HG02852 (cell line): ENCODE results near the gene SFSWAP.
"Not testable (repeated sequence)": the region's sequence is repeated elsewhere in the genome, so short reads cannot be mapped to it uniquely, and the experiment has no call there.

ENCODE experiments used
- ATAC-seq: cut with Tn5 transposase; IDR thresholded peaks from one replicate; pipeline ENCODE4 v1.9.1; 2021; ENCODE audit warnings: mild to moderate bottlenecking, moderate library complexity; ENCODE audit not compliant: unreplicated experiment

Gene SFSWAP

DNA sequence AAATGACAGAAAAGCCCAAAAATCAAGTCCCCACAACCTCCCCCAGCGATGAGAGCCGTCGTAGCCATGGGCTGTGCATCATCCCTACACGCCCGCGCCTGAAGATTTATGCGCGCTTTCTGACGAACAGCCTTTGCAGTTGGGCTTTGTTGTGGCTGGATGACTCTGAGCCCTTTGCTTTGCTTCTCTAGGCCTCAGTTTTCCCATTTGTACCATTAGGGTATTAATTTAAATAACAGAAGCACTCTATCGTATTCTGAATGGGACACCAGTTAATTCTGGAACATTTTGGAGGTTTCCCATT is 24.2 kb downstream of the SFSWAP start:
- no peak for ATAC-seq

DNA sequence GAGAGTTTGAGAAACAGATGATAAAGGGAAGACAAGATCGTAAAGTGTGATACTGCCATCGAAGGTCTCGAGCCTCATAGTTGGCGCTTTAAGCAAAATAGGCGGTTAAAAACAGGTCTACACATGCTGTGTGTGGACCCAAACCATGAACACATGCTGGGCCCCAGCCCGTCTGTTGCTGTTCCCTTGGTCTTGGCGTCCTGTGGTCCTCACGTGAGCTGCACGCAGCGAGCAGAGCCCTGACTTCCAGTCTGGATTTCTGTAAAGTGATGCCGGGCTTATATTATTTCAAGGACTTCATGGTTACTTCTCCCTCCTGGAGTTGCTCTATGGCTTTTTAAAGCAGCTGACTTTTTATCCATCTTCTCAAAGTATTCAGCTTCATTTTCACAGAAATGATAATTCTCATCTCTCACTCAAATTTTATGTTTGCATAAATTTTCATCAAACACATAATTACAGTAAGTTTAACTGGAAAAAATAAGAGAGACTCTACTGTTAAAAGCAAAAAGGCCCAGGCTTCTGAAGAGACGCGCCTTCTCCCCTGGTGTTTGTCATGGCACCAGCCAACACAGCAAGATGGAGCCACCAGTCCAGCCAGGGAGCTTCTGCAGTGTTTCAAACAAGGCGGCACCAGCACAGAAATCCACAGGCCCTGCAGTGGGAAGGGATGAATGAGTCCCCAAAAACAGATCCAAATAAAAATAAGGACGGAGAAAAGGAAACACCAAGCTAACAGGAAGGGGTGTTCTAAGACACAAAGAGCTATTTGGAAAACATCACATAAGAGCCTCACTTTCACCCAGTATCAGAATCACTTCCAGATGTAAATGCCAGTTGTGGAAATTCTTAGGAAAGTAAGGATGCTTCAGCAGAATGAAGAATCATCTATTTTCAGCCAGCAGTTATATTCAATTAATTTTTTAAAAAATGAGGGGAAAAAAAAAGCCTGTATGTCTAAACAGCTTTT is 24.9 kb downstream of the SFSWAP start:
- ATAC-seq = no peak

DNA sequence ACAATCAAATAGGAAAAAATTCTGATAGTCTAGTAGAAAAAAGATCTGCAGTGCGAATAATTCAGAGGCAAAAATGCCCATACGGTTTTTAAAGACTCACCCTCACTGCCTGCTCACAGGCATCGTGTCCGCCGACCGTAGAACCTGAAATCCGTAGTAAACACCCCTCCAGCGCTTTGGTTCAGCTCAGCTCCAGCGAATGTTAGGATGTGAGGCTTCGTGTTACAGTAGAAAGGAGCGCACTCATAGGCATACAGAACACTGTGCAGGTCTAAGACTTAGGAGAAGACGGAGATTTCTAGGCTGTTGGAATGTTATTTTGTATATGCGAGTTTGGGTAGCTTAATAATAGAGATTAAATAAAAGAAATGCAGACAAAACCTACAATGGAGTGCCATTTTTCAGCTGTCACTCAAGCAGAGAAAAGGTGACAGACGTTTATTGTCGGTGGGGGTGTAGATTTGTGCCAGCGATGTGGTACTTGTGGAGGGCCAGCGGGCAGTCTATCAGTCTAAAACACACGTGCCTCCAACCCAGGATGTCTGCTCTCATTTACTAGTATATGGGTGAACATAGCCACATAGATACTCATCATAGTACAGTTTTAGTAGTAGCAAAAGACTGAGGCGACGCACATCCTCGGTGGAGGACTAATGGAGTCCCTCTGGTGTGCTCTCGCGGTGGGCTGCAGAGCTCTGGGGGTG is 25.7 kb downstream of the SFSWAP start:
- no peak for ATAC-seq

DNA sequence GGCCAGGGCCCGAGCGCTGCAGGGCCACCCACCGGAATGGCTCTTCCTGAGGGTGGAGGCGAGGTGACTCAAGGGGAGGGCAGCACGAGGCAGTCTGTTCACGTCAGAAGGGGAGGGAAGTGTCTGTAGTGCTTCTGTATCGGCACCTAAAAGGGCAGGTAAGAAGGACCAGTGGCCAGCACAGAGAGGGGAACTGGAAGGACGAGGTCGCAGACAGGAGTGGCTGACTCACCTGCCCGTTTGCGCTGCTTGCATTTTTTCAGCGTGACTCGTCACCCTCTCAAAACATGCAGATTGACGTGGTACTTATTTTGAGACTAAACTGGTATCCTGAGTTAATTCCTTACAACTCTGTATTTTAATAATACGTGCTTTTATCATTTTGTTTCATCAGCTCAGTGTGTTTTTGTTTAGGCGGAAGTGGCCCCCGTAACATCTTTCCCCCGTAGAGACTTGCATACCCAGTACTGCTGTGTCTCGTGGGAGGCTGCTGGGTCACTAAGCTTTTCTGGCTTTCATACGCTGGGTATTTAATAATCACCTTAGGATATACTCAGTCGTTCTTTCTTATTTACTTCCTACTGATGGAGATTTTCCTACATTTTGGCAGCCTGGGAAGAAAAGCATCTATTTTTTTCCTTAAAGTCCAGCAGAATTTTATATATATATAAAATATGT is 26.4 kb downstream of the SFSWAP start:
- ATAC-seq = no peak

DNA sequence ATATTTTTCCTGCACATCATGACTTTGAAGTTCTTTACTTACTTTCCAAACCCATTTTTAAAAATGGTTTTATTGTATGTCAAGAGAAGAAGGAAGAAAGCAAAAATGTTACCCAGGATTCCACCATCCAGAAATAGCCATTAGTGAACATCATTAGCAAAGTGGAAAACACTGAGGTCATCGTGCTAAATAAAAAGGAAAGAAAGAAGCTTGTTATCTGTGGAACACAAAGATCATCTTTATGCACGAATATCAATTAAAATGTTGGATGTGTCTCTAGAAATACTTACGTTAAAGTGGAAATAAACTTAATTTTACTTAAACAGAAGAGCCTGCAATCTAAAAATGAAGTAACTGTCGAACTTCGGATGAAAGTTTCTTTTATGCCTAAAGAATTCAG is 27.3 kb downstream of the SFSWAP start:
- ATAC-seq = no peak

DNA sequence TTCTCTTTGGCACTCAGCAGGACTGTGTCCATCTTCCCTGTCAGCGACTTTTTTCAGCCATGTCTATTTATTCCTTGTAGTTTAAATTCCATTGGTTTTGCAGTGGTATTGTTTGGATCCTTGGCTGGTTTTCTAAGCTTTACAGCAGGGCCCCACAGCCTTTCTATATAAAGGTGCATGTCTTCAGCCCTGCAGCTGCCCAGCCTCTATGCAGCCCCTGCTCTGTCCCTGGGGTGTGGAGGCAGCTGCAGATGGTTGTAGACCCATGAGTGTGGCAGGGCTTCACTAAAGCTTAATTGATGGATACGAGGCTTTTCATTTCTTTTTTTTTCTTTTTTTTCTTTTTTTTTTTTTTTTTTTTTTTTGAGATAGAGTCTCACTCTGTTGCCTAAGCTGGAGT is 29.7 kb downstream of the SFSWAP start:
- ATAC-seq = no peak

DNA sequence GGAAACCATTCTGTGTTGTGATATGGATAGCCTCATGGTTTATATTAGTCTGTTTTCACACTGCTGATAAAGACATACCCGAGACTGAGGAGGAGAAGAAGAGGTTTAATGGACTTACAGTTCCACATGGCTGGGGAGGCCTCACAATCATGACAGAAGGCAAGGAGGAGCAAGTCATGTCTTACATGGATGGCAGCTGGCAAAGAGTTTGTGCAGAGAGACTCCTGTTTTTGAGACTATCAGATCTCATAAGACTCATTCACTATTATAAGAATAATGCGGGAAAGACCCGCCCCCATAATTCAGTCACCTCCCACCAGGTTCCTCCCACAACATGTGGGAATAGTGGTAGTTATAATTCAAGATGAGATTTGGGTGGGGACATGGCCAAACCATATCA is 31.9 kb downstream of the SFSWAP start:
- ATAC-seq = not testable (repeated sequence)

DNA sequence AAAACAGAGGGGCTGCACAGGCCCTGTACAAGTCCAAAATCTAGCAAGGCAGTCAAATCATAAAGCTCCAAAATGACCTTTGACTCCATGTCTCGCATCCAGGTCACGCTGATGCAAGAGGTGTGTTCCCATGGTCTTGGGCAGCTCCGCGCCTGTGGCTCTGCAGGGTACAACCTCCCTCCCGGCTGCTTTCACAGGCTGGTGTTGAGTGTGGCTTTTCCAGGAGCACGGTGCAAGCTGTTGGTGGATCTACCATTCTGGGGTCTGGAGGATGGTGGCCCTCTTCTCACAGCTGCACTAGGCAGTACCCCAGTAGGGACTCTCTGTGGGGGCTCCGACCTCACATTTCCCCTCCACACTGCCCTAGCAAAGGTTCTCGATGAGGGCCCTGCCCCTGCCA is 32.5 kb downstream of the SFSWAP start:
- ATAC-seq = not testable (repeated sequence)

DNA sequence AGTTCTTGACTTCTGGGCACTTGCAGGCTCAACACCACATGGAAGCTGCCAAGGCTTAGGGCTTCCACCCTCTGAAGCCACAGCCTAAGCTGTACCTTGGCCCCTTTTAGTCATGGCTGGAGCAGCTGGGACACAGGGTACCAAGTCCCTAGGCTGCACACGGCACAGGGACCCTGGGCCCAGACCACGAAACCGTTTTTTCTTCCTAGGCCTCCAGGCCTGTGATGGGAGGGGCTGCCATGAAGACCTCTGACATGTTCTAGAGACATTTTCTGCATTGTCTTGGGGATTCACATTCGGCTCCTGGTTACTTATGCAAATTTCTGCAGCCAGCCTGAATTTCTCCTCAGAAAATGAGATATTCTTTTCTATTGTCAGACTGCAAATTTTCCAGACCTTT is 33.0 kb downstream of the SFSWAP start:
- not testable (repeated sequence) for ATAC-seq

DNA sequence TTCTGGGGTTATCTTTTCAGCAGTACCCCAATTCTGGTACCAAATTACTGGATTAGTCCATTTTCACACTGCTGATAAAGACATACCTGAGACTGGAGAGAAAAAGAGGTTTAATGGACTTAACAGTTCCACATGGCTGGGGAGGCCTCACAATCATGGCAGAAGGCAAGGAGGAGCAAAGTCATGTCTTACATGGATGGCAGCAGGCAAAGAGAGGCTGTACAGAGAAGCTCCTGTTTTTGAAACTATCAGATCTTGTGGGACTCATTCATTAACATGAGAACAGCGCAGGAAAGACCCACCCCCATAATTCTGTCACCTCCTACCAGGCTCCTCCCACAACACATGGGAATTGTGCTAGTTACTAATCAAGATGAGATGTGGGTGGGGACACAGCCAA is 33.8 kb downstream of the SFSWAP start:
- not testable (repeated sequence) for ATAC-seq

DNA sequence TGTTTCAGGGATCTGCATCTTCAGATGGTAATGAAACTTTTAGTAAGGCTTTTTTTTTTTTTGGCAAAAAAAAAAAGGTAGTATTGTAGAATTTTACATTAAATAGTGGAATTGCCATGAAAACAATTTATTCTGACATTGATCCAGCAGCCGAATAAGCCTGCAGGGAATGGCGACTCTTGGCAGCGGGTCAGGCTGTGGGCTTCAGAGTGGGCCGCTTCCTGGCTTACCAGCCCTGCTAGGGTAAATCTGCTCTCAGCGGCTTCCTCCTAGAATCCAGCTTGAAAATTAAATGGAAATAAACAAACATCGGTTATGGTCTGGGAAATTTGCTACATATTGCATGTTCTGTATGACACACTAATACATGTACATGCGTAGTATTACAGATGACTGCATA is 34.8 kb downstream of the SFSWAP start:
- ATAC-seq = no peak

DNA sequence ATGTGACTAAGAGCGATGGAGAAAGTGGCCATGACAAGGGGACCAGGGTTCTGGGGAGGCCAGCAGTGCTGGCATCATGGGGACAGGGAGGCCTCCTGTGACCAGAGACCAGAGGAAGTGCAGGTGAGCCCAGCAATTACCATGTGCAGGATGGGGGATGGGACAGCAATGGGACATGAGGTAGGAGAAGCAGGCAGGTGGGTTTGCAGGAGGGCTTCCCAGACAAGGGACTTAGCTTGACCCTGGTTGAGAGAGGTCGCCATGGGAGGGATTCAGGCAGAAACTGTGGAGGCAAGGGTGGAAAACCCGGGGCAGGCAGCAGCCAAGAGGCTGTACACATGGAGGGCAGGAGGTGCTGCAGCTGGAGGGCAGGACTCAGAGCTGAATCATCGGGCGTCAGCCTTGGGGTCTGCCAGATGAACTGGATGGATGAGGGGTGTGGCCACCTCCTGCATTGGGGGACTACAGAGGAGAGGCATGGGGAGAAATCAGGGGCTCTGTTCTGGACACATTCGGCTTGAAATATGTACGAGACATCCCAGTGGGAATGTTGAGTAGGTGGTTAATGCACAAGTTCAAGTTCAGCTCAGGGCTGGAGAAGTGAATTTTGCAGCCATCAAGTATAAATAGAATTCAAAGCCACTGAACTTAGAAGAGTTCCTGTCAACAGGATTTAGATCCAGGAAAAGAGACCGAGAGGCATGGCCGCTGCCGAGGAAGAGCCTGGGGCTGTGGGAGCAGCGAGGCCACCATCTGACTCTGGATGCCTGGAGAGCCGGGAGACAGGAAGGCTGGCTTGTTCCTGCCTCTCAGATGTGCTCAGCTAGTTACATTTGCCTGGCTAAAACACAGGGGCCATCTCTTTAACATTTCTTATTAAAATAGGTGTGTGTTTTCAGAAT is 36.6 kb downstream of the SFSWAP start:
- ATAC-seq = no peak

DNA sequence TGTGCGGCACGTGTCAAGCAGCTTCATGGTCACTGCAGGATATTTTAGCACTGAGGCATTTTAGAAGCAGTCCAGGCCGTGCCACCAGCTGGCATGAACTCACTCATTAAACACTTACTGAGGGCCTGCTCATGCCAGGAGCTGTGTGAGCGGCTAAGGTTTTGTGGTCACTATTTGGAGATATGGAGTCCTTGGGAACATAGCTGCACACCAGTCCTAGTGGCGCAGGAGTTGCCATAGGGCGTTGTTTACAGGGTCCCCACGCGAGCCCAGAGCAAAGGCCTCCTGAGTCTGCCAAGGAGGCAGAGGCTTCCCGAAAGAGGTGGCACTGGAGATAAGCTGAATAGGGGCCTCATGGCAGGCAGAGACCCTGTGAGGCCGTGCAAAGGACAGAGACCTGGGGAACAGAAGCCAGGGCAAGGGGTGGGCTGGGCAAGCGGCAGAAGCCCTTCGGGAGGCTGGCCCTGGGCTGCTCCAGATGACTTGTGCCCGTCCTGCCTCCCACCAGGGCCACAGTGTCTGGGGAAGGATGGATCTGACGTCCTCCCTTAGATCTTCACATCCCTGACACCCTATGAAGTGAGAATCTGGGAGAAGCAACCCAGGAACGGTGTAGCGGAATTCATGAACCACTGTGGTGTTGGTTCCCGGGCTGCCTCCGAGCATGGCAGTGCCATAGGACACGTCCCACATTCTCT is 38.9 kb downstream of the SFSWAP start:
- ATAC-seq = no peak

DNA sequence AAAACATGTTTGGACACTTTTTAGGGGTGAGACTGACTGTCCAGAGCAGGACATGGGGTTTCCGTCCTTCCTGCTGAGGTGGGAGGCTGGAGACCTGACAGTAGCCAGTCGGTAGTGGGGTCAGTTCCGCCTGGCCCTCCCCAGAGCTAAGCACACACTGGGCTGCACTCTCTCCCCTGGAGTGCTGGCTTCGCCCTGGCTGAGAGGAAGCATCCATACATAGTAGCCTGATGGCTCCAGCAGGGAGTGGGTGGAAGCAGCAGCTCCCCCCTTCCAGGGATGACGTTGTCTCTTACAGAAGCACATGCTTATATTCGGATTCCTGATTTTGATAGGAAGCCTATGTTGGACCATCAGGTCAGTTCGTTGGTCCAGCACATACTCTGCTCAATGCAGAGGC is 40.4 kb downstream of the SFSWAP start:
- ATAC-seq = no peak

DNA sequence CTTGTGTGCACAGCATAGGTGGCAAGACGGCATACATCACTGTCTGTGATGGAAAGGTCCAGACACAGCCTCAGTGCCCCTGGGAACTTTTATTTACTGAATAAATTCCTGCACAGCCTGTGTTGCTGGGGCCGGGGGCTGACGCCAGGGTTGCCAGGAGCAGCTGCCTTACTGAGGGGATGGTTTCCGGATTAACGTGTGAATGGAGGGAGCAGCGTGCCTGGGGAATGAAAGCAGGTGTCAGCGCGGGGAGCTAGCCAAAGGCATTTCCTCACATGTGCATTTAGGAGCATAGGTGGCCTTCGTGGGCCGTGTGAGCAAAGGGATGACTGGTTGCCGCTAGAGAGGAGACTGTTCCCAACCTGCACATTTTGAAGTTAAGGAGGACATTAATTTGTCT is 41.6 kb downstream of the SFSWAP start:
- no peak for ATAC-seq

DNA sequence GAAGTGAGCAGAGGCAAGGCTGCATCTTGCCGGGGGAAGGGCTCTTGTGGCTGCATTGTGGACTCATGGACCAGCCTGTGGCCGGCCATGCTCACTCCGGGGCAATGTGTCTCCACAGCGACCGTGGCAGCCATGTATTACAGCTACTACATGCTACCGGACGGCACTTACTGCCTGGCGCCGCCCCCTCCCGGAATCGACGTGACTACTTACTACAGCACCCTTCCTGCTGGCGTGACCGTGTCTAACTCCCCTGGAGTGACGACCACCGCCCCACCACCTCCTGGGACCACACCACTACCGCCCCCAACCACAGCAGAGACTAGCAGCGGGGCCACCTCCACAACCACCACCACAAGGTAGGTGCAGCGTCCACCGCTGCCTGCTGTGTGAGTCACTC is 42.1 kb downstream of the SFSWAP start:
- no peak for ATAC-seq

DNA sequence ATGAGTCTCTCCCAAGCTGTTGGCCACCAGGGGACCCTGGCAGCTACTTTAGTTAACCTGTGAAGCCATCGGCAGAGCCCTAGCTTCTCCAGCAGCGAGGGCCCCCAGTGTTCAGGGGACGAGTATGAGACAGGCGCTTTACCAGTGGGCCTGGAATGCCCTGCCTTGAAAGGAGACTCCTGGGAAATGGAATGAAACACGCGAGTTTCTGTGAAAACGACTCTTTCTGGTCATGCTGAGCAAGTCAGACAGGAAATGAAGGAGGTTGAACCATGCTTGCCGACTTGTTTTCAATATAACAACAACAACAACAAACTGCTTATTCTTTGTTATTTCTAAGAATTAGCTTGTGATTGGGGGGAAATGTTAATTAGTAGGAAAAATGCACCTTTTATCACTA is 42.9 kb downstream of the SFSWAP start:
- no peak for ATAC-seq

DNA sequence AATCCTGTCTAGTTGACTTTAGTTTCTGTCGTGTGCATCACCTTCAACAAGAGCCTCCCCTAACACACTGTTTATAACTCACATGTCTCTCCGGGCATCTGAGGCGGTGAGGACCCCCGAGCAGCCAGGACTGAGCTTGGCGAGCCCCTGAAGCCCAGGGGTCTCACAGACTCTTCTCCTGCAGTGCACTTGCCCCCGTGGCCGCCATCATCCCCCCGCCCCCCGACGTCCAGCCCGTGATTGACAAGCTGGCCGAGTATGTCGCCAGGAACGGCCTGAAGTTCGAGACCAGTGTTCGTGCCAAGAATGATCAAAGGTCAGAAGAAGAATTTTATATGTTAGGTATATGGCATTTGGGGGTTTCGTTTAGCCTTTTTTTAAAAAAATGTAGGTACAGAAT is 43.3 kb downstream of the SFSWAP start:
- ATAC-seq = no peak

DNA sequence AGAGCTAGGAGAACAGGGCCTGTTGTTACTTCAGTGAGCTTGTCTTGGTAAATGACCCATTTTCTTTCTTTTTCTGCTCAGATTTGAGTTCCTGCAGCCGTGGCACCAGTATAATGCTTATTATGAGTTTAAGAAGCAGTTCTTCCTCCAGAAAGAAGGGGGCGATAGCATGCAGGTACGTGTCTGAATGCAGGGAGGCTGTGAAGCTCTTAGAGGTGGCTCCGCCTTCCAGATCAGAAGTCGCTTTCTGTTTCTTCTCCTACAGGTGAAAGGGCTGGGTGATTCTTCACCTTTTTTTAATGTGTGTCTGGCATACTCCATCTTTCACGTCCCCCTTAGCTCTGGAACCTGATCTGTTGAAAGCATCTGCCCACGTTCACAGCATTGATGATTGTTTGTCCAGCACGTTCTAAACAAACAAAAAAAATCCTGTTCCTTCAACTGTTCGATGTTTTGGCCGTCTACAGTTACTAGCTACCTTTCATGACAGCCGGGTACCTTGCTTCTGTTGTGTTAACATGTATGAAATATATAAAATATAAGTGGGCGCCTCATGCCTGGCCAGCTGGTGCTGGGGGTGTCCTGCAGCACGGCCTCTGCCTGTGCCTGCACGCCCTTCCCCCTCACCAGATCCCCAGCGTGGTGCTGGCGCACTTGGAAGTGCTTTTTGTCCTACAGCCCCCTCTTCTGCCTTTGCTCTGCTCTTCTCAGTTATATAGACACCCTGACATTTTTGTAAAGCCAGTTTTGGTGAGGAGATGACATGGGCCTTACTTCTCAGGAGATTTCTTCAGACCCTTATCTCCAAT is 44.6 kb downstream of the SFSWAP start:
- no peak for ATAC-seq
